Esophagus muscularis mucosa (tissue), 3 donors: ENCODE data around the gene MPRIP.

Source experiments
- CTCF ChIP-seq, 3 experiments: fragments of 200-600 bp in 2 of 3; fragments of 450-650 bp in 1 of 3; sonication (generic) in 2 of 3; IDR thresholded peaks; one replicate each; pipeline ENCODE4 v1.5.1; 2017 to 2019; ENCODE audit warnings: antibody characterized with exemption in 3 of 3, mild to moderate bottlenecking in 2 of 3, moderate library complexity in 1 of 3
- POLR2A ChIP-seq: fragments of 450-650 bp; IDR thresholded peaks from one replicate; pipeline ENCODE4 v1.6.1; 2017; ENCODE audit warnings: antibody characterized with exemption, moderate library complexity, mild to moderate bottlenecking, low read depth
- POLR2AphosphoS5 ChIP-seq, 2 donors: sonication (generic); formaldehyde crosslinking; IDR thresholded peaks; one replicate each; pipeline ENCODE4 v1.6.1; 2017; ENCODE audit warnings: antibody characterized with exemption in 2 of 2

GRCh38 chr17:17026163-17026562 is 16.1 kb upstream of the MPRIP start:
- TF ChIP-seq POLR2AphosphoS5 (IDR thresholded peaks at IDR 0.05) (no peak), CTCF (IDR thresholded peaks at IDR 0.05) (no peak), POLR2A (no peak)
